Mucosa of gallbladder (tissue), 1 donor: ENCODE results near the gene RAPGEF5. TPM values are rescaled to one million over a fixed set of nuclear protein-coding genes. Genes with fewer than 3 reads are reported as not detected.

Experiments used
- DNase-seq: peaks from one replicate; pipeline ENCODE4 v3.0.0-alpha.2; 2020; ENCODE audit warnings: low spot score
- total RNA-seq: library from RNA; stranded (reverse); gene quantifications from one replicate; pipeline ENCODE4 v1.2.1, GENCODE V29; 2021
- donor health status: DM: no; HTN: no; CAD: no.

Gene RAPGEF5
- total RNA-seq, result 53.4 TPM

GRCh38 chr7:22356701-22357310 is at the start of gene RAPGEF5:
Gene RAPGEF5 (minus strand): TSS chr7:22357154. CDS start chr7:22357060, 94 bp downstream.
- DNase-seq, result peak; percentile 31

- DNase-seq, result no peak
Measured at GRCh38 chr7:22406715-22407114, 49.8 kb upstream of the RAPGEF5 start.

- DNase-seq, result no peak
Measured at GRCh38 chr7:22404421-22405023, 47.6 kb upstream of the RAPGEF5 start.

GRCh38 chr7:22403344-22403743 is 46.4 kb upstream of the RAPGEF5 start:
- DNase-seq, result no peak

GRCh38 chr7:22402250-22402649 is 45.3 kb upstream of the RAPGEF5 start:
- no peak for DNase-seq

- no peak for DNase-seq
Measured at GRCh38 chr7:22400936-22401553, 44.1 kb upstream of the RAPGEF5 start.

- no peak for DNase-seq
Measured at GRCh38 chr7:22400150-22400814, 43.3 kb upstream of the RAPGEF5 start.

GRCh38 chr7:22399546-22399945 is 42.6 kb upstream of the RAPGEF5 start:
- DNase-seq, result no peak

- no peak for DNase-seq
Measured at GRCh38 chr7:22399091-22399490, 42.1 kb upstream of the RAPGEF5 start.

GRCh38 chr7:22397981-22398380 is 41.0 kb upstream of the RAPGEF5 start:
- no peak for DNase-seq

GRCh38 chr7:22395222-22395621 is 38.3 kb upstream of the RAPGEF5 start:
- DNase-seq, result no peak

GRCh38 chr7:22394739-22395138 is 37.8 kb upstream of the RAPGEF5 start:
- DNase-seq, result no peak

GRCh38 chr7:22393913-22394729 is 37.2 kb upstream of the RAPGEF5 start:
- DNase-seq, result no peak

GRCh38 chr7:22390516-22390915 is 33.6 kb upstream of the RAPGEF5 start:
- DNase-seq, result no peak

GRCh38 chr7:22389892-22390291 is 32.9 kb upstream of the RAPGEF5 start:
- no peak for DNase-seq

- no peak for DNase-seq
Measured at GRCh38 chr7:22387583-22387982, 30.6 kb upstream of the RAPGEF5 start.

GRCh38 chr7:22386865-22387264 is 29.9 kb upstream of the RAPGEF5 start:
- no peak for DNase-seq

GRCh38 chr7:22386206-22386858 is 29.4 kb upstream of the RAPGEF5 start:
- no peak for DNase-seq

- no peak for DNase-seq
Measured at GRCh38 chr7:22385326-22385725, 28.4 kb upstream of the RAPGEF5 start.

- no peak for DNase-seq
Measured at GRCh38 chr7:22380333-22380732, 23.4 kb upstream of the RAPGEF5 start.

GRCh38 chr7:22378199-22378980 is 21.4 kb upstream of the RAPGEF5 start:
- no peak for DNase-seq
